ENCODE data around the gene MYBPHL.

Gene MYBPHL

GRCh38 chr1:109341944-109342930 lies 35.4 kb upstream of the MYBPHL start:
- TF ChIP-seq TOX (CRISPR knock-in tag; IDR thresholded peaks at IDR 0.05; ENCODE audit: borderline replicate concordance) = no peak
- no peak for TF ChIP-seq OSR1 (CRISPR knock-in tag; IDR thresholded peaks at IDR 0.05)
- no peak for TF ChIP-seq ESRRG (CRISPR knock-in tag; IDR thresholded peaks at IDR 0.05)
- no peak for TF ChIP-seq PPARA (CRISPR knock-in tag; IDR thresholded peaks at IDR 0.05; ENCODE audit: borderline replicate concordance)
- no peak for TF ChIP-seq RARB (CRISPR knock-in tag; IDR thresholded peaks at IDR 0.05)
- ATAC-seq = no peak

GRCh38 chr1:109338608-109339007 lies 31.8 kb upstream of the MYBPHL start:
- no peak for ATAC-seq
- TF ChIP-seq SNAI2 (CRISPR knock-in tag; IDR thresholded peaks at IDR 0.05) = no peak
- no peak for TF ChIP-seq GLIS3 (CRISPR knock-in tag; IDR thresholded peaks at IDR 0.05)
- TF ChIP-seq CSDC2 (CRISPR knock-in tag; IDR thresholded peaks at IDR 0.05) = no peak
- TF ChIP-seq ZNF70 (CRISPR knock-in tag; IDR thresholded peaks at IDR 0.05) = no peak
- no peak for TF ChIP-seq OSR1 (CRISPR knock-in tag; IDR thresholded peaks at IDR 0.05)
- TF ChIP-seq PPARA (CRISPR knock-in tag; IDR thresholded peaks at IDR 0.05; ENCODE audit: borderline replicate concordance) = no peak
- TF ChIP-seq TCF4 (CRISPR knock-in tag; IDR thresholded peaks at IDR 0.05; ENCODE audit: borderline replicate concordance) = no peak
- TF ChIP-seq BACH2 (CRISPR knock-in tag; IDR thresholded peaks at IDR 0.05; ENCODE audit: borderline replicate concordance) = no peak
- TF ChIP-seq, protein P1, sequence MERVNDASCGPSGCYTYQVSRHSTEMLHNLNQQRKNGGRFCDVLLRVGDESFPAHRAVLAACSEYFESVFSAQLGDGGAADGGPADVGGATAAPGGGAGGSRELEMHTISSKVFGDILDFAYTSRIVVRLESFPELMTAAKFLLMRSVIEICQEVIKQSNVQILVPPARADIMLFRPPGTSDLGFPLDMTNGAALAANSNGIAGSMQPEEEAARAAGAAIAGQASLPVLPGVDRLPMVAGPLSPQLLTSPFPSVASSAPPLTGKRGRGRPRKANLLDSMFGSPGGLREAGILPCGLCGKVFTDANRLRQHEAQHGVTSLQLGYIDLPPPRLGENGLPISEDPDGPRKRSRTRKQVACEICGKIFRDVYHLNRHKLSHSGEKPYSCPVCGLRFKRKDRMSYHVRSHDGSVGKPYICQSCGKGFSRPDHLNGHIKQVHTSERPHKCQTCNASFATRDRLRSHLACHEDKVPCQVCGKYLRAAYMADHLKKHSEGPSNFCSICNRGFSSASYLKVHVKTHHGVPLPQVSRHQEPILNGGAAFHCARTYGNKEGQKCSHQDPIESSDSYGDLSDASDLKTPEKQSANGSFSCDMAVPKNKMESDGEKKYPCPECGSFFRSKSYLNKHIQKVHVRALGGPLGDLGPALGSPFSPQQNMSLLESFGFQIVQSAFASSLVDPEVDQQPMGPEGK (CRISPR knock-in tag; IDR thresholded peaks at IDR 0.05; ENCODE audit: borderline replicate concordance) = no peak
- TF ChIP-seq ZNF565 (CRISPR knock-in tag; conservative IDR thresholded peaks at IDR 0.05; ENCODE audit: low read depth) = no peak
- no peak for TF ChIP-seq RARB (CRISPR knock-in tag; IDR thresholded peaks at IDR 0.05)
- TF ChIP-seq ZFP30 (CRISPR knock-in tag; IDR thresholded peaks at IDR 0.05) = no peak
- TF ChIP-seq ZC3H10 (CRISPR knock-in tag; IDR thresholded peaks at IDR 0.05) = no peak
- no peak for TF ChIP-seq CSRNP3 (CRISPR knock-in tag; IDR thresholded peaks at IDR 0.05)
- no peak for TF ChIP-seq ESRRG (CRISPR knock-in tag; IDR thresholded peaks at IDR 0.05)

DNA sequence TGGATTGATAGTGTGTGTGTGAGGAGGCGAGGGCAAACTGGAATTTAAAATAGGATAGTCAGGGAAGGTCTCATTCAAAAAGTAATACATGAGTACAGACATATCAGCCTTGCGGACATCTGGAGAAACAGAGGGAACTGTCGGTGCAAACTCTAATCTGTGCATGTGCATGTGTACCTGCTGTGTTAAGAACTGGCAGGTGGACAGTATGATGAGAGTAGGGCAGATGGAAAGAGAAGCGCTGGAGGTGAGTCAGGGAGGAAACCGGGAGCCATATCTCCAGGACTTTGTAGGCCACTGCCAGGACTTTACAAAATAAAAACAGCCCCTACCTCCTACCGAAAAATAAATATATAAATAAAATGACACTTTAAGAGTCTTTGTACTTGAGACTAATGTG lies 31.3 kb upstream of the MYBPHL start:
- TF ChIP-seq CSRNP3 (CRISPR knock-in tag; IDR thresholded peaks at IDR 0.05) = no peak
- TF ChIP-seq ZNF70 (CRISPR knock-in tag; IDR thresholded peaks at IDR 0.05) = no peak
- TF ChIP-seq RARB (CRISPR knock-in tag; IDR thresholded peaks at IDR 0.05) = no peak
- TF ChIP-seq ESRRG (CRISPR knock-in tag; IDR thresholded peaks at IDR 0.05) = no peak
- ATAC-seq = no peak

DNA sequence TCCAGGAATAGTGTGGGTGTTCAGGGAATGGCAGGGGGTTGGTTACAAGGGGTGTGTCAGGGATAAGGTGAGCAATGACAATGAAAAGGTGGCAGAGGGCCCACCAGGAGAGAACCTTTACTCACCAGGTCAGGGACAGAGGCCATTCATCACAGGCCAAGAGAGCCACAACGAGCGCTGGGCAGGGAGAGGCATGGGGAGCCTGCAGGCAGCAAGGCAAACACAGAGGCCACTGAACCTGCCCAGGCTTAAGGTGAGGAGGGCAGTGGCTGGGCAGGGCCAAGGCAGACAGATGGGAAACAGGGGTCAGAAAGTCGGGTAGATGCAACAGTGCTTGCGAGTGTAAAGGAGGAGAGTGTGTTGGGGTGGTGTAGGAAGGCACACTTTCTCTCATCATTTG lies 28.3 kb upstream of the MYBPHL start:
- no peak for ATAC-seq
- TF ChIP-seq TCF4 (CRISPR knock-in tag; IDR thresholded peaks at IDR 0.05; ENCODE audit: borderline replicate concordance) (no peak), ZNF565 (CRISPR knock-in tag; conservative IDR thresholded peaks at IDR 0.05; ENCODE audit: low read depth) (no peak), CSRNP3 (CRISPR knock-in tag; IDR thresholded peaks at IDR 0.05) (no peak), PPARA (CRISPR knock-in tag; IDR thresholded peaks at IDR 0.05; ENCODE audit: borderline replicate concordance) (no peak), ISL1 (CRISPR knock-in tag; IDR thresholded peaks at IDR 0.05) (no peak), ZNF8 (CRISPR knock-in tag; IDR thresholded peaks at IDR 0.05) (no peak), TSHZ2 (CRISPR knock-in tag; IDR thresholded peaks at IDR 0.05) (no peak), SNAI2 (CRISPR knock-in tag; IDR thresholded peaks at IDR 0.05) (no peak), CSDC2 (CRISPR knock-in tag; IDR thresholded peaks at IDR 0.05) (no peak), ZFP30 (CRISPR knock-in tag; IDR thresholded peaks at IDR 0.05) (no peak), ARNTL (CRISPR knock-in tag; IDR thresholded peaks at IDR 0.05; ENCODE audit: borderline replicate concordance, low read depth) (no peak), ZFP3 (CRISPR knock-in tag; IDR thresholded peaks at IDR 0.05) (no peak), OSR1 (CRISPR knock-in tag; IDR thresholded peaks at IDR 0.05) (no peak)
- TF ChIP-seq, protein P1 (CRISPR knock-in tag; IDR thresholded peaks at IDR 0.05; ENCODE audit: borderline replicate concordance) = no peak
